GM19023 (cell line): ENCODE results near the gene PIKFYVE.
"Not testable (repeated sequence)": the region's sequence is repeated elsewhere in the genome, so short reads cannot be mapped to it uniquely, and the experiment has no call there.

ENCODE experiments used
- ATAC-seq: cut with Tn5 transposase; IDR thresholded peaks from one replicate; pipeline ENCODE4 v1.9.1; 2021; ENCODE audit warnings: mild to moderate bottlenecking, moderate library complexity; ENCODE audit not compliant: unreplicated experiment

Gene PIKFYVE

DNA sequence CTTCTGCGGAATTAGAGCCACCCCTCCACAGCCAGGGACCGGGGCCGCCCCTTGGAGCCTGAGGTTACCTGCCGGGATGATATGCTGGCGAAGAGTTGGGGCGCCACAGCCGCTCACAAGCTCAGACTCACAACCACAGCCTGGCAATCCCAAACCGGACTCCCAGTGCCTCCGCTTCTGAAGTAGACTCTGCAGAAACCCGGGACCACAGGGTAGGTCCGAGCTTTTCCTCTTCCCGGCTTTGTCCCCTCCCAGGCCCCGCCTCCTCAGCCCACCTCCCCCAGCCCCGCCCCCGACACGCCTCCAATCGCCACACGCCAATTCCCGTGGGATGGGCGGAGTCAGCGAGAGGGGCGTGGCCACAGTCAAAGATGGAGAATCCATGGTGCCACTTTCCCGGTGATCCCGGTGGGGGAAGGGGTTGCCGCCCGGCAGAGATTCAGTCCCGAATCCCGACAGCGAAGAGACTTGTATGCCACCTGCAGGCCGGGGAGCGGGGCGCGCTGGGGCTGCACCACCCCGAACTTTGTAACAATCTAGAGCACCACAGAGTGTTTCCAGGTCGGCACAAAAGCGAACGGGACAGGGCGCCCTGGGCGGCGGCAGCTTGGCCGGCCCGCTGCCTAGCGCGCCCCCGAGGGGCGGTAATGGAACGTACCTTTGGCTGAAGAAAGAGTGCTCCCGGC, 11.0 kb upstream of the PIKFYVE start, which contains the start of gene IDH1:
IDH1 (minus strand) TSS at position 201 of the 686 bp plus-strand sequence. CDS start 3,520 bp downstream, outside the sequence.
- peak; percentile 71 for ATAC-seq

DNA sequence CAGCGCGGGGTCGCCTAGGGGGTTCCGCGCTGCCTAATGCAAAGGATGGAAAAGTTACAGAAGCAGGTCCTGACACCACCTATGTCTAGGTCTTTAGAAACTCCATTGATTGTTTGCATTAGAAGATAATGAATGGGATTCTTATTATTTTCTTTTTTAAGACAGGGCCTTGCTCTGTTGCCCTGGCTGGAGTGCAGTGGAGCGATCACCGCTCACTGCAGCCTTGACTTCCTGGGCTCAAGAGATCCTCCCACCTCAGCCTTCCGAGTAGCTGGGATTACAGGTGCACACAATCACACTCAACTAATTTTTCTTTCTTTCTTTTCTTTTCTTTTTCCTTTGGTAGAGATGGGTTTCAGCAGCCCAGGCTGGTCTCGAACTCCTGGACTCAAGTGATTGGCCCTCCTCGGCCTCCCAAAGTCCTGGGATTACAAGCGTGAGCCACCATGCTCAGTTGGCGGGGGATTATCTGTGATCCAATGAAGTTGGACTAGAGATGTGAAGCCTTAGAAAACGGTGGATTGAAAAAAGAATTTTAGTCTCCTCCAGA, 10.4 kb upstream of the PIKFYVE start:
- ATAC-seq = peak; percentile 13

DNA sequence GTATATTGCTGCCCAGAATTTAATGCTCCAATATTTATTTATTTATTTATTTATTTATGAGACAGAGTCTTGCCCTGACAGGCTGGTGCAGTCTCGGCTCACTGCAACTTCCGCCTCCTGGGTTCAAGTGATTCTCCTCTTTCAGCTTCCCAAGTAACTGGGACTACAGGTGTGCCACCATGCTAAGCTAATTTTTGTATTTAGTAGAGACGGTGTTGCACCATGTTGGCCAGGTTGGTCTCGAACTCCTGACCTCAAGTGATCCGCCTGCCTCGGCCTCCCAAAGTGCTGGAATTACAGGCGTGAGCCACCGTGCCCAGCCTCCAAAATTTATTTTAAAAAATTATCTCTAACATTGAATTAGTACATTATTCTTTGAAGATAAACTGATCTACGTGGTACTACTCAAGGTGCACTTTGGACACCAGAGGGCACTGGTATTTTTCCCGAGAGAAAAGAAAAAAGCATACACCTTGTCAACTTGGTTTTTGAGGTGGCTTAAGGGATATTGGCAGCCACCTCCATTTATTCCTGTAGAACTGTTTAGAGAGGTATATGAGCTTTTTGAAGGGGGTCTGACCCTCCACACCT, 9.8 kb upstream of the PIKFYVE start:
- ATAC-seq = no peak

DNA sequence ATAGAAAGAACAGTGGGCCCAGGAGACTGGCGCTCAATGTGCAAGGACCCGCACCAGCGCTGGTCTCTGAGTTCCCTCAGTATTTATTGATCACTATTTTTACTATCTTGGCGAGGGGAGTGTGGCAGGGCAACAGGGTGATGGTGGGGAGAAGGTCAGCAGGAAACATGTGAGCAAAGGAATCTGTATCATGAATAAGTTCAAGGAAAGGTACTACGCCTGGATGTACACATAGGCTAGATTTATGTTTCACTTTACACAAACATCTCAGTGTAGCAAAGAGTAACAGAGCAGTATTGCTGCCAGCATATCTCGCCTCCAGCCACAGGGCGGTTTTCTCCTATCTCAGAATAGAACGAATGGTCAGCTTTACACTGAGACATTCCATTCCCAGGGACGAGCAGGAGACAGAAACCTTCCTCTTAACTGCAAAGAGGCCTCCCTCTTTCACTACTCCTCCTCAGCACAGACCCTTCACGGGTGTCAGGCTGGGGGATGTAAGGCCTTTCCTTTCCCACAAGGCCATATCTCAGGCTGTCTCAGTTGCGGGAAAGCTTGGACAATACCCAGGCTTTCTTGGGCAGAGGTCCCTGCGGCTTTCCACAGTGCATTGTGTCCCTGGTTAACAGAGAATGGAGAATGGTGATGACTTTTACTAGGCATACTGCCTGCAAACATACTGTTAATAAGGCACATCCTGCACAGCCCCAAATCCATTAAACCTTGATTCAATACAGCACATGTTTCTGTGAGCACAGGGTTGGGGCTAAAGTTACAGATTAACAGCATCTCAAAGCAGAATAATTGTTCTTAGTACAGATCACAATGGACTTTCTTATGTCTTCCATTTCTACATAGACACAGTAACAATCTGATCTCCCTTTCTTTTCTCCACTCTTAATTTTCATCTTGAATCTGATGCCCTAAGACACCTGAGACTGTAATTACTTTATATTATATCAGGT, 8.9 kb upstream of the PIKFYVE start:
- ATAC-seq = not testable (repeated sequence)

DNA sequence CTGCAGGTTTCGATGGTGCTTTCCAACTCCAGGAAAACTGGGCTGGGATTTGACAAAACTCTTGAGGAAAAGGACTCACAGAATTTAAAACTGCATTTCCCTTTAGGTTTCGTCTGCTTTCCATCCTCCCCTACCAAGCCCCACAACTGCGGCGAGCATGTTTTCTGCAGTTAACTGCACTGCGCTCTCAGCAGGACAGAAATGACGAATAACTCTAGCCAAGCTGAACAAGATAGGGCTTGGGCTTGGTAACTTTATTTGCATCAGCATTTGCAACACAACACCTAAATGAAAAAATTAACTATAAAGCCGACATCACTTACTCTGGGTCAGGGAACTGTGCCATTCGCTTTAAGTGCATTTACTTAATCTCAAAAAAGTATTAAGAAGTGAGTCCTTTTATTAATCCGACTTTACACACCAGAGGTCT, 669 bp upstream of the PIKFYVE start:
- peak; percentile 46 for ATAC-seq

DNA sequence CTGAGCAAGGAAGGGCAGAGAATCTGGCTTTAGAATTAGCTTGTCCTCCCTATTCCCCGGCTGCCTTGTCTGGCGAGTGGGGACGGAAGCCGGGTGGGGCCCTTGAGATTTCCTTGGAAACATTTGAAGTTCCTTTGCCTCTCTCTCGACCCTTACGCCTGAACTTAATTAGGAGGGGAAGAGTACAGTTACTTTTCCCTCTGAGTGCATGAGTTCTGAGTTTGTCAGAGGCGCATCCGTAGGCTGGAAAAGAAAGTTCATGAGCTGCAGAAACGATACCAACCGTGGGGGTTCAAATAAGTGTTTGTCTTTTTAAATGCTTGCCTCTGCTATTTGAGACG, 468 bp downstream of the PIKFYVE start:
- ATAC-seq = peak; percentile 4

DNA sequence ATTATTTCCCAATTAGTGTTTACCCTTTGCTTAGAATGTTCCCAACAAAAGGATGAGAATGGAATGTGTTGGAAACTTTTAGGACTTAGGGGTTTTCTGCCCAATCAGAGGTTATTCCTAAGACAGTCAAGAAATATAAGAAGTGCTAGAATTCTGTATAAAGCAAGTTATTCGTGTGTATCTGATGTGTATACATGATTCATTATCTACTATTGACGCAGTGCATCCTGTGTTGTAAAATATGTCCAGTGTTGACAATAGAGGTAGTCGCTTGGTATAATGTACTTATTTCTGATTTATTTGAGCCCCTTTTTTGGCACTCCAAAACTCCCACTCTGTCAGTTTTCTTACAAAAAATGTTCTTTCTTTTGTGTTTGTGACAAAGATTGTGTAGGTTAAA, 881 bp downstream of the PIKFYVE start:
- ATAC-seq = no peak

DNA sequence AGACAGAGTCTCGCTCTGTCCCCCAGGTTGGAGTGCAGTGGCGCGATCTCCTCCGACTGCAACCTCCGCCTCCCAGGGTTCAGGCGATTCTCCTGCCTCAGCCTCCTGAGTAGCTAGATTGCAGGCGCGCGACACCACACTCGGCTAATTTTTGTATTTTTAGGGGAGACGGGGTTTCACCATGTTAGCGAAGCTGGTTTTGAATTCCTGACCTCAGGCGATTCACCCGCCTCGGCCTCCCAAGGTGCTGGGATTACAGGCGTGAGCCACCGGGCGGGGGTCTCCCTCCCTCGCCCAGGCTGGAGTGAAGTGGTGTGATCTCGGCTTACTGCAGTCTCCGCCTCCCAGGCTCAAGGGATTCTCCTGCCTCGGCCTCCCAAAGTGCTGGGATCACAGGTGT, 1.5 kb downstream of the PIKFYVE start:
- ATAC-seq = not testable (repeated sequence)

DNA sequence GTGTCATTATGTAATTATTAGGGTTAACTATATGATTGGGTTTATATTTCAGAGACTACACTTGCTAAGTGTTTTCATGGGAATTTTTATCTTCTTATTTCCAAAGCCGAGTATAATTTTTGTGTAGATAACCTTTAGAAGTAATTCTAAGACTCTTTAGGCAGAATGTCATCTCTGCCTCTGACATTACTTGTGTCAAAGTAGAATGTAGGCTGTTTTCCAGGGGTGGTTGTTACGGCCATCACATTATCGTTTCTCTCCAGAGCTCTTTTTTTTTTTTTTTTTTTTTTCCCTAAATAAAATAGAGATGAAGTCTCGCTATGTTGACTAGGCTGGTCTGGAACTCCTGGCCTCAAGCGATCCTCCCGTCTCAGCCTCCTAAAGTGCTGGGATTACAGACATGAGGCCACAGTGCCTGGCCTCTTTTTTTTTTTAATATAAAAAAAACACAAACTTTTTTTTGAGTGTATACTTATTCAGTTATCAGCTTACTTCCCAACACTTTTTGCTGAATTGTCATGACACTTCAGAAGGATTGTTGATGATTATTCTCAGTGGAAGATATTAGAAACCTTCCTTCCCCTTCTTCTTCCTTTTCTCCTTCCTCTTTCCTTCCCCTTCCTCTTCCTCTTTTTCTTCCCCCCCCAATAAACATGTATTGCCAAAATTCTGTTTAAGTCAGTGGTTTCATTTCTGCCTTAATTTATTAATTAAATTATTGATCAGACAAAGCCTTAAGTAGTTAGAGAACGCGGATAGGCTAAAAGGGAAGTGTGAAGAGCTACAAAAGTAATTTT, 2.3 kb downstream of the PIKFYVE start:
- no peak for ATAC-seq

DNA sequence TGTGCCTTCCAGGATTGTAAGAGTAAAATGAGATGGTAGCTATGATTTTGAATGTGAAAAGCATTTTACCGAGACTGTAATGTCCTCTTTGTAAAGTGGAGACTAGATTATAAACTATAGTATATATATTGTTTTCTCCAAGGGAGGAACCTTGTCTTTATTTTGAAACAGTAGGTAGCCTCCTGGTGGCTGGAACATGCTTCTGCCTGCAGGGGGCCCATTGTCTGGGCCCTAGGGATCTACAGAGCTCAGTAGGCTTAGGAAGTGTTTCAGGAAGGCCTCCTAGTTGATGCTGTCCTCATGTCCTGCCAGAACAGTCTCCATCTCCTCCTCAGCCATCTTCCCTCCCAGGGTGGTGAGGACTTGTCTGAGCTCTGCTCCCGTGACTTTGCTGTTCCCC, 3.0 kb downstream of the PIKFYVE start:
- ATAC-seq = no peak

DNA sequence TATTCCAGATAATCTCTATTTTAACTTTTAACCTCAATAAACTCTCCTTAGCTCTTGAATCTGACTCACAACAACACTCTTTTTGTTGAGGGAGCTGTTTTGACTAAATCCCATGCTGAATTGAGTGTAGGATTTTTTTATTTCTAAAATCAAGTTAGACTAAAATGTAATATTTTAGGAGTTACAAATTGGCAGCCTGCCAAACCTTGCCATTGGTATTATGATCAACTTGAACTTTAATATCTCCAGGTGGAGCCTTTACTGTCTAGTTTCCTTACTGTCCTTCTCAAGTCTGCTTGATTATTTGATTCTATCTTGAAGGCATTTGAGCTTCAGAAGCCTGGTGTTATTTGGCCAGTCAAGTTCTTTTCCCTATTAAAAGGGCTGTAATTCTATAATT, 8.7 kb downstream of the PIKFYVE start:
- ATAC-seq = no peak

DNA sequence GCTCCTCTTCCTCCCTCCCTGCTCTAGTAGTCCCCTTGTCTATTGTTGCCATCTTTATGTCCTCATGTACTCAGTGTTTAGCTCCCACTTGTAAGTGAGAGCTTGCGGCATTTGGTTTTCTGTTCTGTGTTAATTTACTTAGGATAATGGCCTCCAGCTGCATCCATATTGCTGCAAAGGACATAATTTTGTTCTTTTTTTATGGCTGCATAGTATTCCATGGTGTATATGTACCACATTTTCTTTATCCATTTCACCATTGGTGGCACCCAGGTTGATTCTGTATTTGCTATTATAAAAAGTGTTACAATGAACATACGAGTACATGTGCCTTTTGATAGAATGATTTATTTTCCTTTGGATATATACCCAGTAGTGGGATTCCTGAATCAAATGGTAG, 12.5 kb downstream of the PIKFYVE start:
- ATAC-seq = no peak

DNA sequence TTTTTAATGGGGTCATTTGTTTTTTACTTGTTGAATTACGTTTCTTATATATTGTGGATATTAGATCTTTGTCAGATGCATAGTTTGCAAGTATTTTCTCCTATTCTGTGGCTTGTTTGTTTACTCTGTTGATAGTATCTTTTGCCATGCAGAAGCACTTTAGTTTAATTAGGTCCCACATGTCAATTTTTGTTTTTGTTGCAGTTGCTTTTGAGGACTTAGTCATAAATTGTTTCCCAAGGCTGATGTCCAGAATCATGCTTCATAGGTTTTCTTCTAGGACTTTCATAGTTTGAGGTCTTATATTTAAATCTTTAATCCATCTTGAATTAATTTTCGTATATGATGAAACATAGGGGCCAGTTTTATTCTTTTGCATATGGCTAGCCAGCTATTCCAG, 13.2 kb downstream of the PIKFYVE start:
- no peak for ATAC-seq

DNA sequence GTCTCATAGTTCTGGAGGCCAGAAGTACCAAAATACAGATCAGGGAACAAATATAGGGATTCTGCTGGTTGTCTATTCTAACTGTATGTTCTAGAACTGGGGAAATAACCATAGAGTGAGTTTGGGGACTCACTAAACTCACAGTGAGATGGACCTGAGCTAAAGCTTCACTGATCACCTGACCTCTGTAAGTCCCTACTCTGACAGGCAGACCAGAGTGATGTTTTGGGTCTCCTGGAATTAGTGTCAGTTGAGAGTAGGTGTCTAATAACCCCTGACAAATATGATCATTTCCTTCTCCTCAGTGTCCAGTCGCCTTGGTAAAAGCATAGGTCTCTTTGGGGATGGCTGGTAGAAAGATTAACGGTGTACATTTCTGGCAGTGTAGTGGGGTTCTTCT, 14.2 kb downstream of the PIKFYVE start:
- peak; percentile 38 for ATAC-seq

DNA sequence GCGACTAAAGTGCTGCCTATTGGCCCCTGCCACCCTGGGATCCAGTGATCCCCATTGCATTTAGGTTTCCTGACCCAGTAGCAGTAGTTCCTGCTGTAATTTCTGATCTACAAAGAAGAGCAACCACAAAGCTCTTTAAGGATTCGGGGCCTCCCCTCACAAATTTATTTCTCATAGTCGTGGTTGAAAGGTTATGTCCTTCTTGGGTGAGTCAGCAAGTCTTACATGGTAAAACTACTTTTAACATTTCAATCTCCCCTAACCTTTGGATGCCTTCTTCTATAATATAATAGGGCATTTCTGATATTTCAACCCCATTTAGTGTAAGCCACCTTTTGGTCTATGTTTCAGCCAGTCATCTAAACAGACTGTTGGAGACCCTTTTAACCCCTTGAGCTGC, 14.9 kb downstream of the PIKFYVE start:
- ATAC-seq = peak; percentile 69

DNA sequence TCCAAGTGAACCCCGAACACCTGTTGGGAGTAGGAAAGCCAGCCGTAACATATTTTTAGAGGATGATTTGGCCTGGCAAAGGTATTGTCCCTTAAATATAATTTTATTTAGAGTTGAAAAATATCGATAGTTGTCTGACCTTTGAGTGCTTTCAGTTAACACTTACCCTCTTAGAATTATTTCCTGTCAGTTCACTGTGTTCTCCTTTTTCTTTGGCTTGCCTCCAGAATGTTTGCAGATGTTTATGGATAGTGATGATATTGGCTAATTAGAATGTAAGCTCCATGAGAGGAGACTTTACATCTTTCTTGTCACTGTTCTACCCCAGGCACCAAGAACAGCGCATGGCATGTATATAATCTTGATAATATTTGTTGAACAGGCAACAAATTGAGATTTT, 19.8 kb downstream of the PIKFYVE start:
- ATAC-seq = no peak

DNA sequence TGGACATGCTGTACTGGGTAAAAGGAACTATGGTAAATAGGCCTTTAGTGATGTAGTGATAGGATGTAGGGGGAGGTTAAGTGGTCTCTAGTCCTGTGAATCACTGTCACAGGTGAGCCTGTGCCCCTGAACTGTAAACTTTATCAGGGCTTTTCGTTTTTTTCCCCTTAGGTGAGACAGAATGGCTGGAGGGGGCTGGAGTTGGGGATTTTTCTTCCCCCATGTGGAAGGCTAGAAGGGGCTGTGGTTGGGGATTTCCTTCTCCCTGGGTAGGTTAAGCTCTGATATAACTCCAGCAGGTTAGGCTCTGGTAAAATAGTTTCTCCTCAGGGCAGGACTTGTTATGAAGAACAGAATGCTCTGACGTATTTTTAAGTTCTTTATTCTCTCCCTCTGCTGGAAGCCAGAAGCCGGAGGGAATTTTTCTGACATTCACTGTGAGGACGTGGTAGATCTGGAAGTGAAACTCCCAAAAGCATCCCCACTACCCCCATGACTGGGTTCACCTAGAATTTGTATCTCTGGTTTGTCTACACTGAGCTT, 28.5 kb downstream of the PIKFYVE start:
- peak; percentile 60 for ATAC-seq

DNA sequence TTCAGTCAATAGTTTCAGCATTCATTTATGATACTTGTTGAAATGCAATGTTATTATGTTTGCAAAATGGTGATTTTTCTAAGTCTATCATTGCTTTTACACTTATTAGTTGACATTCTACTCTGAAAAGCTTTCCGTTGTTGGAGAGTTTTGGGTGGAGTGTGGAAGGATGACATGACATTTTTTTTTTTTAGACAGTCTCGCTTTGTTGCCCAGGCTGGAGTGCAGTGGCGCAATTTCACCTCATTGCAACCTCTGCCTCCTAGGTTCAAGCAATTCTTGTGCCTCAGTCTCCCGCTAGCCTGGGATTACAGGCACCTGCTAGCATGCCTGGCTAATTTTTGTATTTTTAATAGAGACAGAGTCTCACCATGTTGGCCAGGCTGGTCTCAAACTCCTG, 29.8 kb downstream of the PIKFYVE start:
- no peak for ATAC-seq

DNA sequence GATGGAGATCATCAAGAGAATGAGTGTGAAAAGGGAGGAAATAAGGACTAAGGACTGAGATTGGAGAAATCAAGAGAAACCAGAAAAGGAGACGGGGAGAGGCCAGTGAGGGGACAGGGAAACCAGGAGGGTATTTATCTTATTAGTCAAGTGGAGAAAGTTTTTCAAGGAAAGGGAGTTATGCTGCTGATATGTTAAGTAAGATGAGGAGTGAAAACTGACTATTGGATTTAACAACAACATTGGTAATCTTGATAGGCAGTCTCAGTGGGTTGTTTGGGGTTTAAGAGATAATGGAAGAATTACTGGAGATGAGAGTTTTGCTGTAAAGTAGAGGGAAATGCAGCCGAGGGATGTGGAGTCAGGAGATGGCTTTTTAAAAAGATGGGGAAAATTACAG, 30.6 kb downstream of the PIKFYVE start:
- ATAC-seq = no peak

DNA sequence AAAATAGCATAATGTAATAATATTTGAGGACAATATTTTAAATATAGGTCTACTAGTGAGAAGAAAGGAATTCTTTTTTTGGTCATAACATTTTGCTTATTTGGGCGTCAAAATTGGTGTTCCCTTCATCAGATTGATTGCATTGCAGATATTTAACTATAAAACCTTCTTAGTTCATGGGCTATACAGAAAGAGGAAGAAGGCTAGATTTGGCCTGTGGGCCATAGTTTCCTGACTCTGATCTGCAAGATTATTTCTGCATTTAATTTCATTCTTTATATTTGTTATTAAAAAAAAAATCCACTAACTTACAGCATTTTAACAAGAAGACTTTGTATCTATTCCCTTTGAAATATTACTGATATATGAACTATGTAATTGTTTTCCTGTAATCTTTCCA, 31.9 kb downstream of the PIKFYVE start:
- ATAC-seq = no peak
